GM21526 (cell line): Measurements from ENCODE around the gene FSTL5.

Source experiments
- ATAC-seq: cut with Tn5 transposase; IDR thresholded peaks from one replicate; pipeline ENCODE4 v1.9.1; 2021; ENCODE audit warnings: moderate library complexity; ENCODE audit not compliant: unreplicated experiment, low FRiP score

Gene FSTL5

GRCh38 chr4:161359491-161359890 is 804.3 kb downstream of the FSTL5 start:
- ATAC-seq: no peak

- no peak for ATAC-seq
Measured at GRCh38 chr4:161356351-161356750, 807.4 kb downstream of the FSTL5 start.

- no peak for ATAC-seq
Measured at GRCh38 chr4:161350946-161351345, 812.9 kb downstream of the FSTL5 start.

GRCh38 chr4:161345741-161346140 is 818.1 kb downstream of the FSTL5 start:
- ATAC-seq: no peak

GRCh38 chr4:161343569-161343950 is 820.2 kb downstream of the FSTL5 start:
- no peak for ATAC-seq

GRCh38 chr4:161342881-161343568 is 820.8 kb downstream of the FSTL5 start:
- ATAC-seq: no peak

GRCh38 chr4:161336621-161337020 is 827.2 kb downstream of the FSTL5 start:
- ATAC-seq: no peak

GRCh38 chr4:161336016-161336530 is 827.7 kb downstream of the FSTL5 start:
- ATAC-seq: no peak
